HCT116 (cell line): ENCODE measurements around the gene FBXW8.

Experiments
- EZH2phosphoT487 ChIP-seq: fragments of 200-600 bp; IDR thresholded peaks from 2 replicates; pipeline ENCODE4 v1.6.1; 2018; ENCODE audit warnings: antibody characterized with exemption, borderline replicate concordance
- POLR2A ChIP-seq: IDR thresholded peaks from 2 replicates; pipeline ENCODE4 v1.7.0; 2011; ENCODE audit warnings: borderline replicate concordance; ENCODE audit not compliant: insufficient read depth, insufficient read length; ENCODE audit errors: extremely low read depth
- RAD21 ChIP-seq: IDR thresholded peaks from 2 replicates; pipeline ENCODE4 v1.6.1; 2012; ENCODE audit warnings: low read depth, mild to moderate bottlenecking
- SP1 ChIP-seq: IDR thresholded peaks from 2 replicates; pipeline ENCODE4 v1.6.1; 2012; ENCODE audit warnings: low read depth
- YY1 ChIP-seq: IDR thresholded peaks from 2 replicates; pipeline ENCODE4 v1.6.1; 2011; ENCODE audit warnings: low read length, low read depth, moderate library complexity, mild to moderate bottlenecking; ENCODE audit not compliant: insufficient replicate concordance; ENCODE audit errors: extremely low read depth
- ZNF274 ChIP-seq: fragments of 200-500 bp; sonication (Bioruptor generic); IDR thresholded peaks from 2 replicates; pipeline ENCODE4 v1.6.1; 2014; ENCODE audit warnings: mild to moderate bottlenecking, low read depth, low read length, inconsistent platforms
- TF ChIP-seq, protein P1 (sequence below), 3 experiments: fragments of 200-600 bp in 1 of 3; sonication (generic) in 1 of 3; IDR thresholded peaks in 2 of 3; conservative IDR thresholded peaks in 1 of 3; 2 replicates each; pipeline ENCODE4 v1.5.1; 2012 to 2017; ENCODE audit warnings: low read depth in 2 of 3, low read length in 2 of 3, antibody characterized with exemption in 1 of 3, borderline replicate concordance in 1 of 3, control low read depth in 1 of 3, mild to moderate bottlenecking in 1 of 3, mixed read lengths in 1 of 3, mixed run types in 1 of 3, moderate library complexity in 1 of 3; ENCODE audit not compliant: insufficient read depth in 1 of 3
- TF ChIP-seq, protein P2 (sequence below): IDR thresholded peaks from 2 replicates; pipeline ENCODE4 v1.6.1; 2012
- TF ChIP-seq, protein P3 (sequence below): IDR thresholded peaks from 2 replicates; pipeline ENCODE4 v1.6.1; 2012
- TF ChIP-seq, protein P4 (sequence below): IDR thresholded peaks from 2 replicates; pipeline ENCODE4 v1.6.1; 2012; ENCODE audit warnings: low read depth

DNA sequence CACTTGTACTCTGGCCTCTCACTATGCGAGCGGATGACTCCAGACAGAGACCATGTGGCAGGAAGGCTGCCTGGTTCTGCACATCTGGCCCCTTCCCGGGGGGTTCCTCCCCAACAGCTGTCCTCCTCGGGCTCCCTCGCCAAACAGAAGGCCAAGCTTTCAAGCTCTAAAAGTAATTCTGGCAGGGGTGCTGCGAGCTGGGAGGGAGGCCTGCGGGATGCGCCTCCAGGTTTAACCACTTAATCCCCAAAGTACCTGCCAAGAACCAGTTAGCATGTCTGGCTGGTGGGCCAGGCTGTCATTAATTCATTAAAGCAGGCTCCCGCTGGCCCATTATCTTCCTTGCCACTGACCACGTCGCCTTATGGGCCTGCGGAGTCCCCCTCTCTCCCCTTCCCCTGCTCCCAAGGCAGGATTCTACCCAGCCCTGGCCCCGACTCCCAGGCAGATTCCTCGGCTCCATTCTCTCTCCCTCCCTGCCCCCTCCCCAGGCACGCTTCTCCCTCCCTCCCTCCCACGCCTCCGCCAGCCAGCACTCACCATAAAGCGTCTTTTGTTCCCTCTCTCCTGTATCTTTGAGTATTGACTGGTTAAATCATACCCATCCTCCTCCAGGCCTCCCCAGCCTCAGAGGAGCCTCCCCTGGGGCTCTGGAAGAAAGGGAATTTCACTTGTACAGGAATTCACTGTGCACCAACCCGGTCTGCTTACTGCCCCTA, 34.4 kb upstream of the FBXW8 start:
- TF ChIP-seq, protein P1, sequence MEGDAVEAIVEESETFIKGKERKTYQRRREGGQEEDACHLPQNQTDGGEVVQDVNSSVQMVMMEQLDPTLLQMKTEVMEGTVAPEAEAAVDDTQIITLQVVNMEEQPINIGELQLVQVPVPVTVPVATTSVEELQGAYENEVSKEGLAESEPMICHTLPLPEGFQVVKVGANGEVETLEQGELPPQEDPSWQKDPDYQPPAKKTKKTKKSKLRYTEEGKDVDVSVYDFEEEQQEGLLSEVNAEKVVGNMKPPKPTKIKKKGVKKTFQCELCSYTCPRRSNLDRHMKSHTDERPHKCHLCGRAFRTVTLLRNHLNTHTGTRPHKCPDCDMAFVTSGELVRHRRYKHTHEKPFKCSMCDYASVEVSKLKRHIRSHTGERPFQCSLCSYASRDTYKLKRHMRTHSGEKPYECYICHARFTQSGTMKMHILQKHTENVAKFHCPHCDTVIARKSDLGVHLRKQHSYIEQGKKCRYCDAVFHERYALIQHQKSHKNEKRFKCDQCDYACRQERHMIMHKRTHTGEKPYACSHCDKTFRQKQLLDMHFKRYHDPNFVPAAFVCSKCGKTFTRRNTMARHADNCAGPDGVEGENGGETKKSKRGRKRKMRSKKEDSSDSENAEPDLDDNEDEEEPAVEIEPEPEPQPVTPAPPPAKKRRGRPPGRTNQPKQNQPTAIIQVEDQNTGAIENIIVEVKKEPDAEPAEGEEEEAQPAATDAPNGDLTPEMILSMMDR (IDR thresholded peaks at IDR 0.05 in 2 of 3, conservative IDR thresholded peaks at IDR 0.05 in 1 of 3; ENCODE audit: borderline replicate concordance in 1 of 3, insufficient read depth in 1 of 3, low read depth in 2 of 3, low read length in 2 of 3), result no peak
- no peak for TF ChIP-seq EZH2phosphoT487
- no peak for TF ChIP-seq SP1
- no peak for TF ChIP-seq POLR2A
- TF ChIP-seq, protein P2, sequence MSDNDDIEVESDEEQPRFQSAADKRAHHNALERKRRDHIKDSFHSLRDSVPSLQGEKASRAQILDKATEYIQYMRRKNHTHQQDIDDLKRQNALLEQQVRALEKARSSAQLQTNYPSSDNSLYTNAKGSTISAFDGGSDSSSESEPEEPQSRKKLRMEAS, result no peak
- TF ChIP-seq ZNF274, result no peak
- TF ChIP-seq, protein P3, sequence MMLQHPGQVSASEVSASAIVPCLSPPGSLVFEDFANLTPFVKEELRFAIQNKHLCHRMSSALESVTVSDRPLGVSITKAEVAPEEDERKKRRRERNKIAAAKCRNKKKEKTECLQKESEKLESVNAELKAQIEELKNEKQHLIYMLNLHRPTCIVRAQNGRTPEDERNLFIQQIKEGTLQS, result no peak
- TF ChIP-seq RAD21, result no peak
- TF ChIP-seq YY1, result no peak
- TF ChIP-seq, protein P4, sequence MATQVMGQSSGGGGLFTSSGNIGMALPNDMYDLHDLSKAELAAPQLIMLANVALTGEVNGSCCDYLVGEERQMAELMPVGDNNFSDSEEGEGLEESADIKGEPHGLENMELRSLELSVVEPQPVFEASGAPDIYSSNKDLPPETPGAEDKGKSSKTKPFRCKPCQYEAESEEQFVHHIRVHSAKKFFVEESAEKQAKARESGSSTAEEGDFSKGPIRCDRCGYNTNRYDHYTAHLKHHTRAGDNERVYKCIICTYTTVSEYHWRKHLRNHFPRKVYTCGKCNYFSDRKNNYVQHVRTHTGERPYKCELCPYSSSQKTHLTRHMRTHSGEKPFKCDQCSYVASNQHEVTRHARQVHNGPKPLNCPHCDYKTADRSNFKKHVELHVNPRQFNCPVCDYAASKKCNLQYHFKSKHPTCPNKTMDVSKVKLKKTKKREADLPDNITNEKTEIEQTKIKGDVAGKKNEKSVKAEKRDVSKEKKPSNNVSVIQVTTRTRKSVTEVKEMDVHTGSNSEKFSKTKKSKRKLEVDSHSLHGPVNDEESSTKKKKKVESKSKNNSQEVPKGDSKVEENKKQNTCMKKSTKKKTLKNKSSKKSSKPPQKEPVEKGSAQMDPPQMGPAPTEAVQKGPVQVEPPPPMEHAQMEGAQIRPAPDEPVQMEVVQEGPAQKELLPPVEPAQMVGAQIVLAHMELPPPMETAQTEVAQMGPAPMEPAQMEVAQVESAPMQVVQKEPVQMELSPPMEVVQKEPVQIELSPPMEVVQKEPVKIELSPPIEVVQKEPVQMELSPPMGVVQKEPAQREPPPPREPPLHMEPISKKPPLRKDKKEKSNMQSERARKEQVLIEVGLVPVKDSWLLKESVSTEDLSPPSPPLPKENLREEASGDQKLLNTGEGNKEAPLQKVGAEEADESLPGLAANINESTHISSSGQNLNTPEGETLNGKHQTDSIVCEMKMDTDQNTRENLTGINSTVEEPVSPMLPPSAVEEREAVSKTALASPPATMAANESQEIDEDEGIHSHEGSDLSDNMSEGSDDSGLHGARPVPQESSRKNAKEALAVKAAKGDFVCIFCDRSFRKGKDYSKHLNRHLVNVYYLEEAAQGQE, result no peak
